ENCODE results near the gene MMAB.

GRCh38 chr12:109553483-109553882 lies 19.8 kb downstream of the MMAB start:
- no peak for TF ChIP-seq CTCF (IDR thresholded peaks at IDR 0.05)
- TF ChIP-seq POLR2A (IDR thresholded peaks at IDR 0.05), result no peak
- TF ChIP-seq POLR2AphosphoS5 (IDR thresholded peaks at IDR 0.05), result no peak

Measured in gastroesophageal sphincter (tissue), 3 donors.